Stimulated activated CD4-positive, alpha-beta T cell treated with anti-CD3 and anti-CD28 coated beads, Interleukin-15, amount 100 ng/mL, for 24 hours (primary cell): Measurements from ENCODE around the gene KDM4D.
"Not testable (repeated sequence)": the region's sequence is repeated elsewhere in the genome, so short reads cannot be mapped to it uniquely, and the experiment has no call there.

Experiments used
- DNase-seq: peaks from one replicate; pipeline ENCODE4 v3.0.0-alpha.2; 2020

KDM4D gene

DNA sequence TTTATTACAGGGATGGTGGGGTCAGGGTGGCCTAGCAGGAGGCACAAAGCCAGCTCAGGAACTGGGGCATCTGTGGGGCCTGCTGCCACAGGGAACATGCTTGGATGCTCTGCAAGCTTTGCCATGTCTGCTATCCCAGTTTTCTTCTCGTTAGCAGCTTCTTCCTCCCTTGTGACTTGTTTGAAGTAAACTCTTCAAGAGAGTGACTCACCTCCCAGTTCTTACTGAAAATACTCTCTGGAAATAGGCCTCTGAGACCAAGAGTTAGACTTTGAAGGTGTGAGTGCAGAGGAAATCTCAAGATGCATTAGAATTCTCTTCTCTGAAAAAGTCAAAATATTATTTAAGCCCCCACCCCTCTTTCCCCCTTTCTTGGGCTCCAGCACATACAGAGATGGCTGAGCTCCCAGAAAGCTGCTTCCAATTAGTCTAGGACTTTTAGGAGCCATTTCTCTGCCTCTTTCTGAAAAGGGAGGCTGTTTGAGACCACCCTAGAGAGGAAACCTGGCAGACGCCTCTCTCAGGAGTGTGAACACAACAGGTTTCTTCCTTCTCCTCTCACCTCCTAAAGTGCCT, 15.3 kb upstream of the KDM4D start:
- no peak for DNase-seq

DNA sequence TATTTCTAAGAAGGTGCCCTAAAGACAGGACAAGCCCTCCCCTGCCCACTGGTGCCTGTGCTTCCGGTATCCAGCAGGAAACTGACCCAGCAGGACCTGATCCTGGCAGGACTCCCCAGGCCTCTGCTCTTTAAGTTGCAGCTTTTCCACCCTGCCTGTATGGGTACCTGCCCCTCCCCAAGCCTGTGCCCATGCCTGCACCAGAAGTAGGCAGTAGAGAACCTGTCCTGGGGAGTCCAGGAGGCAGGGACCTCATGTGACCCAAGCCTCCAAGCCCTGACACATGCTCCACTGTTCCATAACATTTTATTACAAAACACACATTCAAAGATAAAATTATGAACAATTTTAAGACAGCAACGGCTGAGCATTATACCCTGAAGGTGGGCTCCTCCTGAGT, 14.3 kb upstream of the KDM4D start:
- DNase-seq: no peak

DNA sequence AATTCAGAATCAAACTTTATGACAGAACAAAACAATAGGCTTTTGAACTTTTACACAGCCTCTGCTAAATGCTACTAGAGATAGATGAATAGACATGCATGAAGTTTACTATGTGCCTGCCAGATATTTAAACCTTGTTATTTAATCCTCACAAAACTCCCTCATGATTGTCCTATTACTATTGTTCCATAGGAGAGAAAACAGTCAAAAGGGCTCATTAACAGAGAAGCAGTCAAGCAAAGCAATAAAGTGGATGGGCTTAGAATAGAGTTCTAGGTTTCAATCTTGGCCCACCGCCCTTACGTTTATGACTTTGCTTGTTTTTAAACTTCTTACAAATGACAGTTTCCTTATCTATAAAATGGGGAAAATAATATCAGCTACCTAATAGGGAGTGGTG, 13.0 kb upstream of the KDM4D start:
- no peak for DNase-seq

DNA sequence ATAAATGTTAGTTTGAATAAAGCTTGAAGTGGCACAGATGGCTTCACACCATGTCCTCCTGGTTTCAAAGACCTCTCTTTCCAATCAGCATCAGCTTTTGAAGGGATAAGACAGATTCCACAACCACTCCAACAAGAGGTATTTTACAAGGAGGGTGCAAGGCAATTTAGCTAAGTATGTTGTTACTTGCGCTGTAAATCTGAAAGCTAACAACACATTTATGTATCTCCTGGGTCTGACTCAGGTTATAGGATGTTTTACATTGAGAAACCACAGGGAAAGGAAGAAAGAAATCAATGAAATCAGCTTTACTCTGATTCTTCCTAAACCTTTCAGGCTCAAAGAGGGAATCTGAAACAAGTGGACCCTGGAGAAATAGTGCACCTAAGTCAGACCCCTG, 12.3 kb upstream of the KDM4D start:
- no peak for DNase-seq

DNA sequence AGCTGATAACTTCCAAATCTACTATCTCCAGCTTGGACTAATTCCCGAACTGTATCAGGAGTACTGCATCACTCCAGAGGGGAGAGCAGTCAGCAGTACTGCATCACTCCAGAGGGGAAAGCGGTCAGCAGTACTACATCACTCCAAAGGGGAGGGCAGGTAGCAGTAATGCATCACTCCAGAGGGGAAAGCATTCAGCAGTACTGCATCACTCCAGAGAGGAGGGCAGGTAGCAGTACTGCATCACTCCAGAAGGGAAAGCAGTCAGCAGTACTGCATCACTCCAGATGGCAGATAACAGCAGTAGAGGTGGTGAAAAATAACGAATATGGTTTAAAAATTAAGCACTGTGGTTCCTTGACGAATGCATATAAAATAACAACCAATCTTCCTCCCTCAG, 8.6 kb upstream of the KDM4D start:
- no peak for DNase-seq

DNA sequence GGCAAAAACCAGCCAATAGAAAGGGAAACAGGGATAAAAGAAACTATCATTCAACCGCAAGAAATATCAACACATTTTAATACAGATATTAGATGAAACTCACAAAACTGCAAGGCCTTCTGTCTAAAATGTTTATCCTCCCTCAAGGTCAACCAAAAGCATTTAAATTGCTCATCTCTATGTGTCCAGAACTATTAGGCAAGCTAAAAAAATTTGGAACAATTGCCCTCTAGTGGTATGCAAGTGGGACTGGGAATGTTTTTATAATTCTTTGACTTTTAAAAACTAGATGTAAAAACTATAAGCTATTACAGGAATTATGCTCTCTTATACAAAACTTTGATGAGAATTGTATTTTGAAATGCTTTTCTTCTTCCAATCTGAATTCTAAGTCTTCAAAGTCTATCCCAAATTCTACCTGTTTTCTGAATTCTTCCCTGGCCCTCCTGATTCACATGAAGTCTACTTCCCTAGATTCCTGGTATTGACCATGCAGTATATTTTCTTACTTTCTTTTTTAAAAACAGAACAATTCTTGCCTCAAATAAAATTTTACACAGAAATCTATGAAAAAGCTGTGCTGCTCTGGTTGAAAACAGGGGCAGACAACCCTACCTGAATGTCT, 5.1 kb upstream of the KDM4D start:
- DNase-seq: no peak

DNA sequence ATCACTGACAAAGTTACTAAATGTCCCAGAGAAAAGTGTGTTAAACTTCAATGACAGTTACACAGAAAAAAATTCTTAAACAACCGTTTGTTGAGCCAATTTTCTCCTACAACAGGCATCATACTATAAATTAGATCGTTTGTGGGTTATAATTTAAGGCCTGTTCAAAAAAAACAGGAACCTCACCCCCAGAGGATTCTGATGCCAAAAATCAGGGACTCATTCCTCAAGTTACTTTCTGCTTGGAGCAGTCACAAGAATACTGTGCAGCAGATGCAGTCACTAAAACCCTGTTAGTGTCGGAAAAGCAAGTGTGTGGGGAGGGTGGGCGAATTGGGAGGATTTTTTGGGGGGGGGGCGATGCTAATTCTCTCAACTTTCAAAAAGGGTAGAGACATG, 810 bp upstream of the KDM4D start:
- no peak for DNase-seq

DNA sequence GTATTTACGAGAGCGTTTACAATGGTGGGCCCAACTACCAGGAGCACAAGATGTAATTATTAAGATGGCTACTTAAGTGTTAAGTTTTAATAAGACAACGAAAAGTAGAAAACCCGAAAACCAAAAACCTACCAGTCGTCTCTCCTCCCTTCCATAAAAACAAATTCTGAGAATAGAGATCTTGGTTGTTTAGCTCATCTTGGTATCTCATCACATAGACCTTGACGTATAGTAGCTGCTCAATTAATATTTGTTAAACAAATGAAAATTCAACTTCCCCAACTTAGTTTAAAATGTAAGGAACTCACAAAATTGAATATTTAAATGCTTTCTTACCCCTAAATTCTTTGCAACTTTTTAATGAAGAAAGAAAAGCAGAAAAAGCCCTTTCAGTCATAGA, 669 bp downstream of the KDM4D start:
- DNase-seq: no peak

DNA sequence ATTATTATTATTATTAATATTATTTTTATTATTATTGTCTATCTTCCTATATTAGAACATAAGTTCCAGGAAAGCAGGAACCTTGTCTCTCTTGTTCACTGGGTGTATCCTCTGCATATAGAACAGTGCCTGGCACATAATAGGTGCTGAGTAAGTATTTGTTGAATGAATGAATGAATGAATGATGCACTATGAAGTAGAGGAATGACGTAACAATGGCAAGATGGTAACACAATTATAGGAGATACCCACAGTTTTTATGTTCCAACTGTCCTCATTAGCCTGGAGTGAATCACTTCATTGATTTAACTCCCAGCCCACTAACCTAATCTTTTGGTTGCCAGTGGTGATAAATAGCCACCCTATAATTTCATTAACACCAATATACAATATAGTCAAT, 2.1 kb downstream of the KDM4D start:
- no peak for DNase-seq

DNA sequence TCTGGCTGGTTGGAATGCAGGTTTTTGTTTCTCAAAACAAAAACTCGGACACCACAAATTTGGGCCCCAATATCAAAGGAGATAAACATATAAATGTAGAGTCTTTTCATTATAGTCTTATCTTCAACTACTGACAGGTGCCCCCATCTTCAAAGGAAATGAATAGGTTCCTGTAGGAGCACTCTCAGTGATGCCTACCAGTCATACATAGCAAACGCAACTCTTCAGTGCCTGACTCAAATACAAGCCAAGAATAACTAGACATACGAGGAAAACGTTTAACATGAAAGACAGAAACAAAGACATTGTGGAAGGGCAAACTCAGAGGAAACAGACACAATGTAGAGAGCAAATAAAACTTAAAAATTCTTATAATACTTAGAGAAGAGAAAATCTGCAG, 13.9 kb downstream of the KDM4D start:
- DNase-seq: no peak

DNA sequence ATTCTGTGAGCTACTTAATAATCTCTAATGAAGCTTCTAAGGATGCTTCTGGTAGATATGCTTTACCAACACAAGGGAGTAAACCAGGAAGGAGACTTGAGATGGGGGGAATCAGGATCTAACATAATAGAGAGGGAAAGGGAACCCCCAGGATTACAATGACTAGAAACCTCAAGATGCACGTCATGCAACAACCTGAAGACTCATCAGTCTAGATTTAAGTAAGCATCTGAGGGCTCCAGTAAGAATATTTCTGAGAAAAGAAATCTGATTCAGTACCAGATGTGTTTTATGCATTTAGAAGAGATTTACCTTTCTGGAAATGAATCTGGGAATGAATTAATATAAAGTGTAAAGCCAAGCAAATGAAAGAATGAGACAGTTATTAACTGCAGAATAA, 15.2 kb downstream of the KDM4D start:
- DNase-seq: no peak

DNA sequence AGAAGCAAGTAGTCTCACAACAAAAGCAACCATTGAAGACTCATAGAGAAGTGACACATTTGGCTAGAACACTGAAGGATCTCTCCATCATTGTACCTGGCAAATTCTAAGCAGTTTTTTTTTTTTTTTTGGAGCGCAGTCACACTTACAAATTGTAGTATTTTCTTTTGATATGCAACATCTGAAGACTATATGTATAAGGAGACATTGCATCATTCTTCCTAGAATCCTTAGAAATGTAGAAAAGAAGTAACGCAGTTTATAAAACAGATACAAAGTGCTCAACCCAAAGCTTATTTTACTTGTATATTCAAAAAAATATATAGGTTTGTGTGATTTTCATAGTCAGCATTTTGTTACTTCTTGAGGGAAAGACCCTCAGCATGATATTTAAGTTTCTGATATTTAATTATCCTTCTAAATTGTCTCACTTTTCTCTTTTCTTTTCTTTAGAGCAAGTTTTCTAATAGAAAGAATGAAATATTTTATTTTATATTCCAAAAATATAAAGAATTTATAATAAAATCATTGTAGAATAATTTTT, 20.0 kb downstream of the KDM4D start:
- no peak for DNase-seq

DNA sequence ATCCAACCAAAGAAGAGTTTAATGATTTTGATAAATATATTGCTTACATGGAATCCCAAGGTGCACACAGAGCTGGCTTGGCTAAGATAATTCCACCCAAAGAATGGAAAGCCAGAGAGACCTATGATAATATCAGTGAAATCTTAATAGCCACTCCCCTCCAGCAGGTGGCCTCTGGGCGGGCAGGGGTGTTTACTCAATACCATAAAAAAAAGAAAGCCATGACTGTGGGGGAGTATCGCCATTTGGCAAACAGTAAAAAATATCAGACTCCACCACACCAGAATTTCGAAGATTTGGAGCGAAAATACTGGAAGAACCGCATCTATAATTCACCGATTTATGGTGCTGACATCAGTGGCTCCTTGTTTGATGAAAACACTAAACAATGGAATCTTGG, 23.9 kb downstream of the KDM4D start:
- DNase-seq: no peak

DNA sequence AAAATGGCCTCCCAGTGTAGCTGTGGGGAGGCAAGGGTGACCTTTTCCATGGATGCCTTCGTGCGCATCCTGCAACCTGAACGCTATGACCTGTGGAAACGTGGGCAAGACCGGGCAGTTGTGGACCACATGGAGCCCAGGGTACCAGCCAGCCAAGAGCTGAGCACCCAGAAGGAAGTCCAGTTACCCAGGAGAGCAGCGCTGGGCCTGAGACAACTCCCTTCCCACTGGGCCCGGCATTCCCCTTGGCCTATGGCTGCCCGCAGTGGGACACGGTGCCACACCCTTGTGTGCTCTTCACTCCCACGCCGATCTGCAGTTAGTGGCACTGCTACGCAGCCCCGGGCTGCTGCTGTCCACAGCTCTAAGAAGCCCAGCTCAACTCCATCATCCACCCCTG, 24.8 kb downstream of the KDM4D start:
- DNase-seq: no peak

DNA sequence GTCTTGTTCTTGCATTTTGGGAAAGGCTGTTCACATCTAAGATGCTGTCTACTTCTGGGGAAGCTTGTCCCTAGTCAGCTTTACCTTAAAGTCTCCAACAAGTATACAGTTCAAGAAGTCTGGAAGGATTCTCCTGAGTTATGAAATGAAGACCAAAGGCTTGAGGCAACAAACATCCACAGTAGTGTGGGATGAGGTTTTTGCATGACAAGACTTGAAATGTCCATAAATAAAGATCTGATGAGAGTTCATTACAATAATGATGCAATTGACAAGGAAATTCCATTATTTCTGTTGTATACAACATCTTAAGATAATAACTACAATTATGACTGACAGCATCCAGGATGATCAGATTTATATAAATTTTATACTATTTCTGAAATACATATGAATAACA, 30.2 kb downstream of the KDM4D start:
- DNase-seq: no peak

DNA sequence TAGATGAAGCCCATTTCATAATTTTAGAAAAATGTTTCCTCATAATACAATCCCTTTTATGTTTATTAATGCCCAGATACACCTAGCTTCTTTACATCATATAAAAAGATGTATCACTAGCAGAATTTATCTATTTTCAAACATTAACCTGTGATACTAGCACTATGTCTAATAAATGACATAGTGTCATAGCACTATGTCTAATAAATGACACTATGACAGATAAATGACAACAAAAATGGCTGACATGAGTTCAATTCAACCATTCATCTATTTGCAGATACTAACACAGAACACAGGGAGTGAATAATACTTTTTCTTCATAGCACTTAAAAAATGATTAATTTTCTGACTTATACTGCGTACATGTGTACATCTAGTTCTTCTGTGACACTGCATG, 32.1 kb downstream of the KDM4D start:
- no peak for DNase-seq

DNA sequence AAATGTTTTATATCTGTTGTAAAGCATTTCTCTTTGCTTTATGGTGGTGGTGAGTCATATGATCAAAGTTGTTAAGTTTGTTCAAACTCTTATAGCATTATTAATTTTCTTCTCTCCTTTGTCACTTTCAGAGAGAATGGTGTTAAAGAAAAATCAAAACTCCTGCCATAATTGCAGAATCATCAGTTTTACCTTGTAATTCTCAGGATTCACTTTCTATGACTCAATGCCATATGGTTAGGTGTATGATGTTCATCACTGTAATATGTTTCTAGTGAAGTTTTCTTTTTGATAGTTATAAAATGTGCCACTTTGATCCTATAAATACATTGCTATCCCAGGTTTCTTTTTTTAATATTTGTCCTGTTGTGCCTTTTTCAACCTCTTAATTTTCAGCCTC, 37.9 kb downstream of the KDM4D start:
- DNase-seq: no peak

DNA sequence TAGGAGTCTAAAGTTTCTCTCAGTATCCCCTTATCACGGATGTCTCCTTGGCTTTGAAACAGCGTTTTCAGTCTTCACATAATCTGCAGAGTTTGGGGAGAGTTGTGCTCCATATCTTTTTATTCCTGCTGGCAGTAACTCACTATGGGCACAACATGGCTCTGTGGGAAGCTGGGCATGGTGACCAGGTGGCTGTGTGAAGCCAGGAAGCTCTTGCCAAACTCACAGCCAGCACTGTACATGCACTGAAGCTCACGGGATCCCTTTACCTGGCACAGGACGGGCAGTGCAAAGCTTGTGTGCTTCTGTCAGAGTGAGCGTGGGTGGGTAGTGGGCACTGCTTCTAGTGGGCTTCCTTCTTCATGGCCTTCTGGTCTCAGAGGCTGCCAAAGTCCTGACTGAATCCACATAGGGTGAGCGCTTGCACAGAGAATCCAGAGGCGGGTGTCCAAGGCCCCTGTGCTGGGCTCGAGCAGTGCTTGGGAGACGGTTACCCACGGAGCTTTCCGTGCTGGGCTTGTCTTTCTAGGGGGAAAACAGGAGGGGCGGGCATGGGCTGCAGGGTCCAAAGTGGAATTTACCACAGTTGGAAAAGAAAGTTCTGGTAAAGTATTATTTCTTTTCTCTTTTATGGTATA, 40.8 kb downstream of the KDM4D start:
- no peak for DNase-seq

DNA sequence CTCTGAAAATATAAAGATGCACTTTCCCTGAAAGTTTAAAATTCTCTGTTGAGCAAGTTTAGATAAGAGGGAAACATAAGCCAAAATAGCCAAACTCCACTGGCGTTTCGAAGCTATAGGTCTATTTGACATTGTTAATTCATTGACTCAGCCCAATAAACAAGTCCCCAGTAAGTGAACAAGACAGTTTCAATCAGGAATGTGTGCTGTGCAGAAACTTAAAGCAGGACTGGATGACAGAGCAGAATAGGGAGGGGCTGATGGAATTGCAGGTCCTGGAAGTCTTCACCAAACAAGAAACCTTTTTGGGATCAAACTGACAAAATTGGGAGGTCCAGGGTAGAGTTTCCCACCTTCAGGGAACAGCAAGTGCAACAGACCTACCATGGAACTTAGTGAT, 42.6 kb downstream of the KDM4D start:
- DNase-seq: no peak

DNA sequence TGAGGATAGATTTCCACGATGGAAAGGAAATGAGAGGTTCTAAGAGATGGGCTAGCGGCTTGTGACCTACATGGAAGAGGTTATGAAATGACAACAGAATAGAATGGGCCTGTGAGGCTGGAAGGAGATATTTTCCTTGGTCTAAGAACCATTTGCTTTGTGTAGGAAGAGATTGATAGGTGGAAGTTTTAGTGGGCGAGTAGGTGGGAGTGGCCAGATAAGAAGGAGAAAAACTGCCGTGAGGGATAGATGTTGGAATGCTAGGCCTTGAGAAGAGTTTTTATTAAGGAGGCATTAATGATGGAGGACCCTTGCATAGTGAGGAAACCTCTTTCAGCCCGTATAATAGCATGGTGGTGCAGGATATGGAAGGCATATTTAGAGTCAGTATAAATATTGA, 48.0 kb downstream of the KDM4D start:
- not testable (repeated sequence) for DNase-seq

DNA sequence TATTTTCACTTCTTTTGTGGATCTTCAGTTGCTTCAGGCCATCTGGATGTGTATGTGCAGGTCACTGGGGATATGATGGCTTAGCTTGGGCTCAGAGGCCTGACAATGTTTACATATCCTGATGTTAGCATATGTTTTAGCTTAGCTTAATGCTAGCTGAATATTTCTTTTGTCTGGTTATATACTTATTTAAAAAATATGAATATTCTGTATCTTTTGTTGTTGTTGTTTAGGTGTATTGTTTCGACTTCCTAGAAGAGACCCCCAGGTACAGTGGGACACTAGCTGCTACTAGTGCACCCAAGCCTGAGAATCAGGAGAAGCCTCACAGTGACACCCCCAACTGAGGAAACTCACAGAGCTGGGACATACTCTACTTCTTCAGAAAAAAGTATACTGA, 51.4 kb downstream of the KDM4D start, which contains the start of gene KDM4E:
KDM4E (plus strand) TSS at position 301 of the 400 bp plus-strand sequence. CDS start 300 bp downstream, outside the sequence.
- no peak for DNase-seq

DNA sequence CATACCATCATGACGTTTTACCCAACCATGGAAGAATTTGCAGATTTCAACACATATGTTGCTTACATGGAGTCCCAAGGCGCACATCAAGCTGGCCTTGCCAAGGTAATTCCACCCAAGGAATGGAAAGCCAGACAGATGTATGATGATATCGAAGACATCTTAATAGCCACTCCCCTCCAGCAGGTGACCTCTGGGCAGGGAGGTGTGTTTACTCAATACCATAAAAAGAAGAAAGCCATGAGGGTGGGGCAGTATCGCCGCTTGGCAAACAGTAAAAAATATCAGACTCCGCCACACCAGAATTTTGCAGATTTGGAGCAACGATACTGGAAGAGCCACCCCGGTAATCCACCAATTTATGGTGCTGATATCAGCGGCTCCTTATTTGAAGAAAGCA, 52.1 kb downstream of the KDM4D start:
- not testable (repeated sequence) for DNase-seq

DNA sequence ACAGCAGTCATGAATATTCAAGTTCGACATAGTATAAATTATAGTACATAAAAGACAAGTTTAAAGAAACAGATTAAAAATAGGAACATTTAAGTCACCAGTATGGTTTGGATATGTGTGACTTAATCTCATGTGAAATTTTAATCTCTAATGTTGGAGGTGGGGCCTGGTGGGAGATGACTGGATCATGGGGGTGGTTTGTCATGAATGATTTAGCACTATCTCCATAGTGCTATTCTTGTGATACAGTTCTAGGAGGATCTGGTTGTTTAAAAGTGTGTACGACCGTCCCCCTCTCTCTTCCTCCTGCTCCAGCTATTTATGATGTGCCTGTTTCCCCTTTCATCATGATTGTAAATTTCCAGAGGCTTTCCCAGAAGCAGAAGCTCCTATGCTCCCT, 54.8 kb downstream of the KDM4D start:
- DNase-seq: no peak

DNA sequence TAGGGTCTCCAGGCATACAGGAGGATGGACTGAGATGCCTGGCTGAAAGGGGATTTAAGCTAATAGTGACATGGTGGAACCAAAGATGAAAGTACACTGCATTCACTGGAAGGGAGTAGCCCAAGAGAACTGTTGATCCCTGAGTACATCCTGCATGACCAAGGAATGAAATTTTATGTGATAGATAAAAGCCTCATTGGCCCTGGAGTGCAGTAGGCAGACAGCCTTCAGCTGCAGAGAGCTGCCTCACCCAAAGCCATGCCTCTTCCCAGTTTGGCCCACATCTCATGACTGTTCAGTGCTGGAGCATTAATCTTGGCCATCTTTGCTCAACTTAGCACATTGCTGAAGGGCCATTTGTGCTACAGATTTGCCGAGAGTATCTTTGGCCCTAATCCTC, 59.5 kb downstream of the KDM4D start:
- DNase-seq: no peak

DNA sequence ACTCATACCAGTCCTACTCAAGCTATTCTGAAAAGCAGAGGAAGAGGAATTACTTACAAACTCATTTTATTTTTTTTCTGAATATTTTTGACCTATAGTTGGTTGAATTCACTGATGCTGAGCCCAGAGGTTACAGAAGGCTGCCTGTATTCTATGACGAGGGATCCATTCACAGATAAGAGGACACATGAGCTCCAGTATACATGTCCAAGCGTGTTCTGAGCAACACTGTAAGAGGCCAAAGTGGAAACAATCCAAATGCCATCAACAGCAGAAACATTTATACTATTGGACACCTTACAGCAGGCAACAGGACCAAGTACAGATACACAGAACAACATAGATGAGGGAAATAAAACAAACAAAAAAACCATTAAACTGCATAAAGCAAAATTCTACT, 61.8 kb downstream of the KDM4D start:
- no peak for DNase-seq
